Heart left ventricle (tissue), 13 donors: ENCODE data around the gene TRPV6.

Experiments
- POLR2A ChIP-seq, 2 donors: fragments of 450-650 bp; IDR thresholded peaks; one replicate each; pipeline ENCODE4 v1.6.1; 2017; ENCODE audit warnings: antibody characterized with exemption in 2 of 2, mild to moderate bottlenecking in 2 of 2, moderate library complexity in 2 of 2
- TF ChIP-seq, protein P1 (sequence below), 12 donors: fragments of 200-600 bp; sonication (generic) in 4 of 12; IDR thresholded peaks; one replicate each; pipeline versions ENCODE4 v1.5.0 to v1.8.0; 2018 to 2022; ENCODE audit warnings: antibody characterized with exemption in 12 of 12, mild to moderate bottlenecking in 5 of 12
- donor health status: ischemic (EF 13 %, LVEDD 7.1; RV severe dilation, severe dysfunction).
- donor health status: DM: no; HTN: yes; CAD: no.
- donor health status: DM: no; HTN: no; CAD: no.
- donor health status: ischemic (EF 25% LVEDD 6.9; RV normal size, moderate dysfunction).
- donor health status: ischemic (EF 25% LVEDD 5.7; RV mildly dilated, moderate dysfunction).
- donor health status: ischemic (EF 35%, LVEDD 5.7; RV mildly dilated, moderate dysfunction).
- donor health status: nonischemic (EF 11% LVEDD 7.7; RV severe dilation, severe dysfunction).
- donor health status: DM: yes; HTN: yes; CAD: no.
- donor health status: PGD.
- donor health status: ischemic (EF 29% LVEDD 5.4; RV normal size, mild dysfunction).
- donor health status: nonischemic (EF 23%, LVEDD 6.1; RV moderate dilation, normal function).

DNA sequence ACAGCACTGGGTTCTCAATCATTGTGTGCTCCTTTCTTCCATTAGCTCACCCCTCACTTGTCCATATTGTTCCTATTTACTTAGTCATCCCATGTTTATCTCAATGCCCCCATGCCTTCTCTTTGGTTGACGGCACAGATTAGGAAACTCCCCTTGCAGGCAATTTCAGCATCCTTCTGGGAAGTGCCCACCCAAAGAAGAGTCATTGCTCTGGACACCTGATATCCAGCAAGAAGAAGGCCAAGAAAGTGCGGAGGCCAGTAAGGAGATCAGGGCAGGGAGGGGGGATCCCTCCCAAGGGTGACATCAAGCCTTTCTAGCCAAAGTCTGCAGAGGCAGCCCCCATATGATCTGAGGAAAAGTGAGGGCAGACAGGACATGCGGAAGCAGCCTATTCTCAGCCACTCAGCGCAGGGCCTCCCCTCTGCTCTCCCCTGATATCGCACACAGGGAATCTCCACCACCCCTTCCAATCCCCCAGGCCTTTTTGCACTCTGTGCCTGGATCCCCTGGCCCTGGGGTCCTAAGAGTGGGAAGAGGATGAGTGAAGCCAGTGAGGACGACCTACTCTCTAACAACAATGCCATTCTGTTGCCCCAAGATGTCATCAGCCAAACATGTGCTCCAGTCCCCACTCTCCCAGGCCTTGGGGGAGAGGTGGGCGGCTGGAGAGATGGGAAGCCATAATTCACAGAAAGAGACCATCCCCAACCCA, 1.8 kb downstream of the TRPV6 start:
- TF ChIP-seq, protein P1, sequence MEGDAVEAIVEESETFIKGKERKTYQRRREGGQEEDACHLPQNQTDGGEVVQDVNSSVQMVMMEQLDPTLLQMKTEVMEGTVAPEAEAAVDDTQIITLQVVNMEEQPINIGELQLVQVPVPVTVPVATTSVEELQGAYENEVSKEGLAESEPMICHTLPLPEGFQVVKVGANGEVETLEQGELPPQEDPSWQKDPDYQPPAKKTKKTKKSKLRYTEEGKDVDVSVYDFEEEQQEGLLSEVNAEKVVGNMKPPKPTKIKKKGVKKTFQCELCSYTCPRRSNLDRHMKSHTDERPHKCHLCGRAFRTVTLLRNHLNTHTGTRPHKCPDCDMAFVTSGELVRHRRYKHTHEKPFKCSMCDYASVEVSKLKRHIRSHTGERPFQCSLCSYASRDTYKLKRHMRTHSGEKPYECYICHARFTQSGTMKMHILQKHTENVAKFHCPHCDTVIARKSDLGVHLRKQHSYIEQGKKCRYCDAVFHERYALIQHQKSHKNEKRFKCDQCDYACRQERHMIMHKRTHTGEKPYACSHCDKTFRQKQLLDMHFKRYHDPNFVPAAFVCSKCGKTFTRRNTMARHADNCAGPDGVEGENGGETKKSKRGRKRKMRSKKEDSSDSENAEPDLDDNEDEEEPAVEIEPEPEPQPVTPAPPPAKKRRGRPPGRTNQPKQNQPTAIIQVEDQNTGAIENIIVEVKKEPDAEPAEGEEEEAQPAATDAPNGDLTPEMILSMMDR (IDR thresholded peaks at IDR 0.05): no peak
- no peak for TF ChIP-seq POLR2A (IDR thresholded peaks at IDR 0.05)
